CD4-positive, alpha-beta T cell treated with Interleukin-15 for 1 hour (primary cell): ENCODE data around the gene DLGAP4.

ENCODE experiments used
- DNase-seq: peaks from one replicate; pipeline ENCODE4 v3.0.0-alpha.2; 2020

Gene DLGAP4

DNA sequence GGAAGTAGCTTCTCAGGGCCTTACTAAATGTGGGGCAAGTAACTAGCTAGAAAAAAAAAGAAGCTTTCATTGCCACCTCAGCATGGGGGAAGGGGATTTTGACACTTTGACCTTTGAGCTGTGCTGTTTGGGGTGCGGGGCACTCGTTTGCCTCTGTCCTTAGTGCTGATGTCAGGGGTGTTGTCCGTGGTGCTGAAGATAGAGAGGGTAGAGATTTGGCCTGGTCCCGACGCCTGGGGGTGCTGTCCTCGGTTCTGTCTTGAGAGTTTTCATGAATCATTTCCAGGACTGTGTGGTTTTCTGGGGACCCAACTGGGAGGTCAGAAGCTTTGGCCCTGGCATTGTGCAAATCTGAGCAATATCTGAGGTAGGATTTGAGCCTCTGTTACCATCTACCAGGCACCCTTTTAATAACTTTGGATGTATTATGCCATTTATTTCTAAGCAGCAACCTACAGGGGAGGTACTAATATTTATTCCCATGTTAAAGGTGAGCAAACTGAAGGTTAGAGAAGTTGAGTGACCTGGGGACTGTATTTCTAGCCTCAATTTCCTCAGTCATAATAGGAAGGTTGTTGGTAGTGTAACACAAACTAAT lies 78.0 kb downstream of the DLGAP4 start:
- no peak for DNase-seq

DNA sequence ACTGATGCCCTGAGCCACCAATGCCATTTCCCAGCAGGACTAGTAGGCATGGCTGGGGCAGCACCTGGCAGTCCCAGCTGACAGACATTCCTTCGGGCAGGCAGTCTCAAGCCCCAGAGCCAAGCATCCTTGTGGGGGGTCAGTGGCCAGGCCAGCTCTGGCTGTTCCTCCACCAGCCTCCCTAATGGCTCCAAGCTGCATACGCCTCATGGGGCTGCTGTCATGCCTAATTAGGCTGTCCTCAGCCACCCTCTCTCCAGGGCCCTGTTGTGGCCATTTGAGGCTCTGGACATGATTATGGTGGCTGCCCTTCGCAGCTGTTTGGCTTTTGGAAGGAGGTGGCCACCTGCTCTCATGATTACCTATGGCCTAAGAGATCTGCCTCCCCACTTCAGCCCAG lies 79.4 kb downstream of the DLGAP4 start:
- DNase-seq: no peak

DNA sequence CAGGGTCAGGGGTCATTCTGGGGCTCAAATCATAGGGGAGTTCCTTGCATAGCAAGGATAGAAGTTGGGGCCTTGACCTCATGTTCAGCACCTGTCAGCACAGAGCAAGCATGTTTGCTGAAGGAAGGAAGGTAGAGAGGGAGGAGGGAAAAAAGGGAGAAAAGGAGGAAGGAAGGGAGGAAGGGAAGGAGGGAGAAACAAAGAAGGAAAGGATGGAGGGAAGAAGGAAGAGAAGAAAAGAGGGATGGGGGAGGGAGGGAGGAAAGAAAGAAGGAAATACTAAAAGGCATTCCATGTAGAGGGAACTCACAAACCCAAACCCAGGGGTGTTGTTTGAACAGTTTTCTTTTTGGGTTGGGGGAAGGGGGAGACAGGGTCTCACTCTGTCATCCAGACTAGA lies 80.1 kb downstream of the DLGAP4 start:
- DNase-seq: no peak

DNA sequence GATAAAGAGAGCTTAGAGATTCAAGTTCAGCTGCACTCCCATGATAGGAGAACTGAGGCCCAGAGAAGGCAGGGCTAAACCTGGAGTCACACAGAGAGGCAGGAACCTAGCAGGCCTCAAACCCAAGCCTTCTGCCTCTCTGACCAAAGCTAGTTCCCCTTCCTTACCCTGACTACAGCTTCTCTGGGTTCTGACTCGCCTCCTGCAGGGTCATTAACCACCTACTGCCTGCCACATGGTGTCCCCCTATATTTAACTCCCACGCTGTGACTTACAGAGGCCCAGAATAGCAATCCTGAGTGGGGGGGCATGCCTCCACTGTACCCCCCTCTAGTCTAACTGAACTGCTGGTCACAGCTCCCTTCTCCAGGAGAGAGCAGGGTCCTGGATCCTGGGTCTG lies 84.1 kb downstream of the DLGAP4 start:
- DNase-seq: no peak

- no peak for DNase-seq
These were observed 84.7 kb downstream of the DLGAP4 start for GRCh38 chr20:36390719-36391415.

GRCh38 chr20:36391456-36391855 lies 85.3 kb downstream of the DLGAP4 start:
- no peak for DNase-seq

DNA sequence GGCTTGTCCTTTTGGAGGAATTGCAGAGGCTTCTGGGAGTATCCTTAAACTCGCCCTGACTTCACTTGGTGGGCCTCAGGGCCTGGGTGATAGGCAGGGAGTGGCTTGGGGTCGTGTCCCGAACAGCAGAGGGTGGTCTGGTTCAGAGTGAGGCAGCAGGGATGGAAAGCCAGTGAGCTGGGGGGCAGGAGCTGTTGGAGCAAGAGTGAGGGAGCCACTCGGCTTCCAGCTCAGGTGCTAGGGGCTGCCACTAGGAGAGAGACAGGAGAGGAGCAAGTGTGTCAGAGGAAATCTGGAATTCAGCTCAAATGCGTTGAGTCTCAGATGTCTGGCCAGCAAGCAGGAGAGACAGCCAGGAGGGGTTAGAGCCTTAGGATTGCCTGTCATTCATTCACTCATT lies 85.8 kb downstream of the DLGAP4 start:
- no peak for DNase-seq

- no peak for DNase-seq
These were observed 86.8 kb downstream of the DLGAP4 start for GRCh38 chr20:36392989-36393388.

GRCh38 chr20:36394340-36394965 lies 88.3 kb downstream of the DLGAP4 start:
- no peak for DNase-seq

DNA sequence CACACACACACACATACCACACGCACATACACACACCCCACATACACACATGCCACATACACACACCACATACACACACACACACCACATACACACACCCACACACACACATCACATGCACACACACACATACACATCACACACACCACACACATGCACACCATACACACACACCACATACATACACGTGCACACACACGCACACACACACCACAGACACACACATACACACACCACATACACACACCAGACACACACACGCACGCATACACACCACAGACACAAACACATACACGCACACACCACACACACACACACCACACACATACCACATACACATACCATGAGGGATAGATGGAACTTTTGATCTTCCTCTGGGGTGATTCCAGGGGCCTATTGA lies 90.2 kb downstream of the DLGAP4 start:
- no peak for DNase-seq

- no peak for DNase-seq
These were observed 90.9 kb downstream of the DLGAP4 start for GRCh38 chr20:36396847-36397630.

GRCh38 chr20:36398515-36398914 lies 92.4 kb downstream of the DLGAP4 start:
- DNase-seq: no peak

- DNase-seq: no peak
These were observed 93.2 kb downstream of the DLGAP4 start for GRCh38 chr20:36399147-36399968.

- no peak for DNase-seq
These were observed 93.9 kb downstream of the DLGAP4 start for GRCh38 chr20:36399969-36400545.

DNA sequence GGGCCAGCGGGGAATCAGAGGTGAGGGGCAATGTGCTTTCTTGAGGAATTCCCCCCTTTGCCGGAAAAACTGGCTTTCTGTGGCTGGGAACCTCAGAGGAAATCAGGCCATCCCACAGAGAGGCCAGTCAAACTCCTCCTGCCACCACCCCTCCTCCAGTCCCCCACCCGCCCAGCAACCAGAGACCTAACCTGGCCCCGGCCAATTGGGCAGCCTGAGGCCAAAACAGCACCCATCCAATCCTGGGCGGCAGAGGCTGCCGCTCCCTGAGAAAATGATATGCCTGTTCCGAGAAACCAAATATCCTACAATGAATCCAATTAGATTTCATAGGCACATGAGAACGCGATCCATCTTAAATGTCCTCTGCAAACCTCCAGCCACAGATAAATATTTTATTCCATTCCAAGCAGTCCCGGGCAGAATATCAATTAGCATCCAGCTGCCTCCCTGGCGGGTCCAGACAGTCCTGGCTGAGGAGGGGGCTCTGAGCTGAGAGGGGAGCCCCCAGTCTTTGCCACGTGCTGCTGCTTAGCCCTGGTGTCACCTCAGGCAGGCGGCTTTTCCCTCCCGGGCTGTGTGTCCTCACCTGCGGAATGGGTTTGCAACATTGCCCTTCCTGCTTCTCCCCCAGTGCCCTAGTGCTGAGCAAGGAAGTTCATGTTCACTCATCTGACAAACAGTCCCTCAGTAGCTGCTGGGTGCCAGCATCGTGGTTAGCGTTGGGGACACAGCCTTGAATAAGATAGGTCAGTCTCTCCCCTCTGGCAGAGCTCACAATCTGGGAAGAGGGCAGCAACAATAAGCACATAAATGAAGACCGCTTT lies 95.0 kb downstream of the DLGAP4 start:
- no peak for DNase-seq

DNA sequence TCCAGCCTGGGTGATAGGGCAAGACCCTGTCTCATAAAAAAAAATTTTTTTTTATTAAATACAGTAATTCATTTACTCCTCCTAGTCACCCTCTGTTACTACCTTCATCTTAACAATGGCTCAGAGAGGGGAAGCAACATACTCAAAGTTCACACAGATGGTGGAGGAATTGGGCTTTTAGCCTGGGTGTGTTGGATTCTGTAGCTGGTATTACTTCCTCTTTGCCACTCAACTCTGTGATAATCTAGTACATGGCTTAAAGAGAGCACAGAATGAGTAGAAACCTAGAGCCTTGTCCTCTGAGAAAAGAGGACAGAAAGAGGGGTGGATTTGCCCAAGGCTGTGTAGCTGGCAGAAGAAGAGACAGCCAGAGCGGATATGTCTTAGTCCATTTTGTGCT lies 96.6 kb downstream of the DLGAP4 start:
- no peak for DNase-seq

- DNase-seq: no peak
These were observed 98.4 kb downstream of the DLGAP4 start for GRCh38 chr20:36404435-36404978.

DNA sequence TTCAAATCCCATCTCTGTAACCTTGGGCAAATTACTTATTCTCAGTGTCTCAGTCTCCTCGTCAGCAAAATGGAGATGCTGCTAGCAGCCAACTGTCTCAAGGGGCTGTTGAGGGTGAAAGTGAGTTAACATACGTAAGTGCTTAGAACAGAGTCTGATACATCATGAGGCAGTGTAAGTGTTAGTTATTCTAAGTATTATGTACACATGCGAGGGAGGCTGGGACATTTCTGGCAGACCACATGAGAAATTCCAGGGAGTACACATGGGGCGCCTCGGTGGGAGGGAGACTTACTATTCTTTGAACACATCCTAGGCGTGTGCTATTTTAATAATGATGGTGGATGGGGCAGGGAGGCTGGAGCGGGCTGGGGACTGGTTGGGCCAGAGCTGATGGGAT lies 99.1 kb downstream of the DLGAP4 start:
- no peak for DNase-seq

DNA sequence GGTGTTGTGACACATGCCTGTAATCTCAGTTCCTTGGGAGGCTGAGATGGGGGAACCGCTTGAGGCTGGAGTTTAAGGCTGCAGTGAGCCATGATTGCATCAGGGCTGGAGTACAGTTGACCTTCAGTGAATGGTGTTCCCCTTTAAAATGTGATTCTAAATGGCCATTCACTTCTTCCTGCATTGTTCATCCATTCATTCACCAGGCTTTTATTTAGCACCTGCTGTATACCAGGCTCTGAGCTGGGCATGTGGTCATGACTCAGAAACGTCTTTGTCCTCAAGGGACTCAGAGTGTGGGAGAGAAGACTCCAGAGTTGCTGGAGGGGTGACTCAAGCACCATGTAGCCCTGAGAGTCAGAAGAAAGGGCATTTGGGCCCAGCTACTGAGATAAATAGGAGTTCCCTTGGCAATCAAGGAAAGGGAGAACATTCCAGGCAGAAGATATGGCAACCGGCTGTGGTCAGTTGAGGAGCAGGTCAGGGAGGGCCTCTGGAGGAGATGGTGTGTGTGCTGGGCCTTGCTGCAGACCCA lies 101.1 kb downstream of the DLGAP4 start:
- DNase-seq: no peak

DNA sequence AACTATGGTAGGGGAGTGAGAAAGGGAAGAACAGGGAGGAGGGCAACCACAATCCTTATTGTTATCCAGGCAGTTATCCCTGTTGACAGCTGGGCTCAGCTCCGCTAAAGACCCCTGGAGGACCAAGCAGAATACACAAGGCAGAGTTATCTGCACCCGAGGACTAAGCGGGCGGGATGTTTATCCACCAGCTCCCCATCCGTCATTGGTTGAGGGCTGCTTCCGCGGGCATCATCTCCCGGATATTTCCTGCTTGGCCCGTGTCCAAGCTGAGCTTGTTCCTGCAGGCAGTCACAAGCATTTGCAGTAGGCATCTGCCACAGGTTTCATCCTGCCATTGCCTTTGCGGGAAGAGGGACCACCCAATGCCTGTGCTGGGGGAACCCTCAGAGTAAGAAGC lies 102.1 kb downstream of the DLGAP4 start:
- no peak for DNase-seq
